HG03175 (cell line): ENCODE measurements around the gene CDK19.

Experiments
- ATAC-seq: cut with Tn5 transposase; IDR thresholded peaks from one replicate; pipeline ENCODE4 v1.9.1; 2021; ENCODE audit warnings: mild to moderate bottlenecking, moderate library complexity; ENCODE audit not compliant: unreplicated experiment

The CDK19 gene

DNA sequence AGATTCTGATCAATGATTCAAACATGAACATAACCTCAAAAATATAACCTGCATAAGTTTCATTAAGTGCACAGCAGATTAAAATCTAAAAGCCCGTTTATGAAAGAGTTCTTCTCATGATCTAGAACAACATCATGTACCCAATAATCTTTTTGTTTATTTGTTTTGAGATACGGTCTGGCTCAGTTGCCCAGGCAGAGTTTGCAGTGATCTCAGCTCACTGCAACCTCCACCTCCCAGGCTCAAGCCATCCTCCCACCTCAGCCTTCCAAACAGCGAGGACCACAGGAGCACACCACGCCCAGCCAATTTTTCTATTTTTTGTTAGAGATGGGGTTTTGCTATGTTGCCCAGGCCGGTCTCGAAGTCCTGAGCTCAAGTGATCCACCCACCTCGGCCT lies 149.7 kb downstream of the CDK19 start:
- no peak for ATAC-seq

DNA sequence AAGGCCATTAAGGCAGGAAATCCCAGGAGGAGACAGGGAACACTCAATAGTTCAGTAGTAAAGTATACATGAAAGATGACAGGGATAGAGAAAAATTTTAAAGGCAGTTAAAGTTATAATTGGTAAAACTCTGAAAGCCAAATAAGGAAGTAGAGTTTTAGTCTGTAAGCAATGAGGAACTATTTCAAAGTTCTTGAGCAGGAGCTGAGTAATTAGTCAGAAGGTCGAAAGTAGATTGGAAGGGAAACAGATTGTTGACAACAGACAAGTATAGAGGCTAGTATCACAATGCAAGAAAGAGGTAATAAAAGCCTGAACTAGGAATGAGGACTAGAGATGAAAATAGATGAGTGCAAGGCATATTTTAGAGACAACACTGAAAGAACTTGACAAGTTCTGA lies 150.3 kb downstream of the CDK19 start:
- ATAC-seq, result no peak

DNA sequence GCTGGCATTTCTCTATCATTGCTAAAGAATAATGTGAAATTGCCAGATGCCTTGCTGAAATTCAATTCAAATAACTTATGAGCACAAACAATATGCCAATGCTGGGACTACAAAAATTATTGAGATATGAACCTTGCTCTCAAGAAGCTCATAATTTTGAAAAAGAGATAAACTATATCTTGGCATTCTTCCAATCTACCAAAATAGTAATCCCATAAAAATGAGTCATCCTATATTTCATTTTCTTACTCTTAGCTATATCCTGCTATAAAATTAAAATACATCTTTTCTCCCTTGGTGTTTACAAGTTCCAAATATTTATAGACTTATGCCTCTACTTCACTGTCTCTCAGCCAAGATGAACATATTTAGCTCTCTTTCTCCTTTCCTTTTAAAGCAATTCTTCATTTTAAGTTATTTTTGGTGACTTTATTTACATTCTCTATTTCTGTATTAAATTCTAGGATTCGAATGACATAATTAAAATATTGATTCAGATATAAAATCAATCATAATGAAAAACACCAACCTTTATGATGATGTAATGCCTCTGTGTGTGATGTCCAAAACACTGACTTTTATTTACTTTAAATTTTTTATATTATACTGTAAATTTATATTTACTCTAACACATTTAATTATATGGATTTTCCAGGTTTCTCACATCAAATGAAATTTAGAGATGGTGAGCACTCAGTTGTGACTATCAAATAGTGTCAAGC lies 152.6 kb downstream of the CDK19 start:
- ATAC-seq, result no peak

DNA sequence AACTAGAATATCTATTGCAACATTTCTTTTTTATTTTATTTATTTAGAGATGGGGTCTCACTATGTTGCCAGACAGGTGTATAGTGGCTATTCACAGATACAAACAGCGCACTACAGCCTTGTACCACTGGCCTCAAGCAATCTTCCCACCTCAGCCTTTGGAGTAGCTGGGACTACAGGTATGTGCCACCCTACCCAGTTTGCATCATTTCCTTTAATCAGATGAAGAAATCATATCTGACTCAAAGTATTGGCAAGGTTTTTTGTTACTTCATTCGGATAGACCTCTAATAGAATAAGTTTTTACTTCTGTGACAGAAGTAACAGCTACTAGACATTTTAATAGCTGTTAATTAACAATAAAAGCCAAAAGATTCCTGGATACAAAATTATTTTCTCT lies 153.9 kb downstream of the CDK19 start:
- ATAC-seq, result no peak

DNA sequence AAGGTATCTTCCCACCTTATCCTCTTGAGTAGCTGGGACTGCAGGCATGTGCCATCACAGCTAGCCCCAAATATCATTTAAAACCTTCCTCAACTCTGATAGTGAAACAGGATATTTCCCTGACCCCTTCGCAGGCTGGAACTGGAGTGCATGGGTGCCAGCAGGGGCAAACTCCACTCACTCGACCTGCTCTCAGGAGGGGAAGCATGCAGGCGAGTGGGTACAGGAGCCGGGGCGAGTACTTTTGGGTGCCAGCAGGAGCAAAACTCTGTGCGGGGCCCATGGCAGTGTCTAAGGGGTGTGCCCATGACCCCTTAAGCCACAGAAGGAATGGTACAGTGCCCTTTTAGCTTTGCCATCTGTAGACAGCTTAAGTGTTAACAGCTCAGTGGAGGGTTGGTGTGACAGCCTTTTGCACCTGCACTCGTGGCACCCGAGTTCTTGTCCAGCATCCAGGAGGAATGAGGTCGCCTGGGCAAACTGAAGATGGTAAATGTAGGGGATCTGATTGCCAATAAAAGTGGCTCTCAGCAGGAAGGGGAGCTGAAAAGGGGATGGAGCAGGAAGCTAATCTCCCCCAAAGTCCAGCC lies 155.1 kb downstream of the CDK19 start:
- ATAC-seq, result no peak

DNA sequence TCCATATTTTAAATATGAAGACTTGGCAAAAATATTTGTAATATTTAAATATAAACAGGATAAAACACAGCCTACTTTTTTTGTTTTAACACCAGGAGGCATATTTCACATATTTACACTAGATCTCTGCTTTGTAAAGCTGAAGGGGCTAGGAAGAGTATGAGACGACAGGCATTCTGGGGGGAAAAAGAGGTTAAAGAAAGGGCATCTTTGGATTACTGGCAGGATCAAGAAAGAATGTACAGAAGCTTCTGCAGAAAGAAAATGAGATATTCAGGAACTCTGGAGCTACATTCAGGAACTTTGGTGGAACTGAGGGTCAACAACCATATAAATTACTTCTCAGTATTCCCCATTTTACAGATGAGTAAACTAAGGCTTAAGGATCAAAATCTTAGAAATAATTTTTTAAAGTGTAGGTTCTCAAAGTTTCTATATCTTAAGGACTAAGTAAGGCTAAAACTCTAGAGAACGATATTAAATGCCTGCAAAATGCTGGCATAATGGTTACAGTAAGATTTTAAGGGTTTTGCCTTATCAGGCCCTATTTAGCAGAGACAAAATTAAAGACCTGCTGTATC lies 156.5 kb downstream of the CDK19 start:
- no peak for ATAC-seq

DNA sequence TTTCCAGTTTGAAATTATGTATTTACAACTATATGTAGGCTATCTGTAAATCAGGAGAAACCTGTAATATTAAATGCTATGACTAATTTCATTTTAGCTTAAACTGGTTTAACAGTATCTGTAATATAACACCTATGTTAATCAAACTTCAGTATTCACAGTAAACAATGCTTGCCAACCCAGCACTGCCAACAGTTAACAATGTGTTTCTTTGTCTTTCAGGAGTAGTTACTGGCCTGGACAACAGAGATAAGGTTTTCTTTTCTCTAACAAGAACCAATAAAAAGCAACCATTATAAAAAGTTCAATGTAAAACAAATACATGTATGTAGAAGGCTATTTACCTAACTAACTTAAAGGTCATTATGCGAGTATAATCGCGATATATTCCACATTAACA lies 158.8 kb downstream of the CDK19 start:
- ATAC-seq, result no peak

DNA sequence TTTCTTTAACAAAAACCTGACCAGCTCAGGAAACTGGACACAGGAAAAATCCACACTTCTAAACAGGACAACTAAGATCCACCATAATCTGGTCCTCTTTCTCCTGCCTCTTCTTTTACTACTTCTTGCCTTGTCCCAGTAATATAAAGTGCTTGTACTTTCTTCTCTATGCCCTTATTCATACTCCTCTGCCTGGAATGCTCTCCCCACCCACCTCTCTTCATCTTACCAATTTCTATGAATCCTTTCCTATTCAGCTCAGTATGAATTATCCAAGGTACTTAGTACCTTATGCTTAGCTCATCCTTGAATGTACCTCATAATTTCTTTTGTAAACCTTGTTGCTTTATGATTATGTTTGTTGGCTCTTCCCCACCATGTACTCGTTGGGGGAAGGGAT lies 159.4 kb downstream of the CDK19 start:
- no peak for ATAC-seq

DNA sequence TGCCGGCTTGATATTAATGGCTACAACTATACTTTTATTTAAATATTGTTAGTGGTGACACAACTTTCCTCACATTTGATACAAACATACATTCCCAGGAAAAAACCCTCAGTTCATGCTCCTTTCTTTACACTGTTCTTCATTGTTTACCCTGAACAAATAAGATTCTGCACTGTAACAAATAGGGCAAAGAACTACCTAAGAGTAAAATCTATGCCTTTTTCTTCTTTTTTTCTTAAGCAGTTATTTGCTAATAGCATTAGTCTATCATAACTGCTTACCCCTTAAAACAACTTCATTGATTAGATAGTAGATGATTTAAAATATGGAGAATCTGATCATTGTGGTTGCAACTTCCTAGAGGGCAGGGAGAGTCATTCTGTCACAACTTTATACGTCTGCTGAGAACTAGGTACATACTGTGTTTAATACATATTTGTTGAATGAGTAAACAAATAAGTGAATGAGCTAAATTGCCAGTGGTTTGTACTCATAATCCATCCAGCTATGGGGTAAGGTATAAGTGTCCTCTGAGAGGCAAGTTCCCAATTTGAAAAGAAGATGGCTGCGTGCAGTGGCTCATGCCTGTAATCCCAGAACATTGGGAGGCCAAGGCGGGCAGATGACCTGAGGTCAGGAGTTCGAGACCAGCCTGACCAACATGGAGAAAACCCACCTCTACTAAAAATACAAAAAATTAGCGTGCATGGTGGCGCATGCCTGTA lies 161.0 kb downstream of the CDK19 start:
- no peak for ATAC-seq

DNA sequence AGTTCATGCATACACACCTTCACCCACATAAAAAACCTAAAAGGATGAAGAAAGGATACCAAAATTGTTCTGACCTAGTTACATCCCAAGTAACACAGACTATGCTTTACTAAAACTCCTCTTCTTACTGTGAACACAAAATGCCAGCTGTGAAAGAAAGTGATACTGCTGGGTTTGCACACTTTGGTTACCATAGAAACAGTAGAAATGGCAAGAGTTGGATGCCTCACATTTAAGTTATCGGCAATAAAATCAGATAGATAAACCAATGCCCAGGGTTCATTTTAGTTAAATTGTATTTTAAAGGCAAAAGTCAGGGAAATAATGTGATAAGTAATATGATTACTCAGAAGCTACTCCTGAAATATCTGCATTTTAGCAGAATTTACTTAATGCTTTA lies 161.9 kb downstream of the CDK19 start:
- ATAC-seq, result no peak

DNA sequence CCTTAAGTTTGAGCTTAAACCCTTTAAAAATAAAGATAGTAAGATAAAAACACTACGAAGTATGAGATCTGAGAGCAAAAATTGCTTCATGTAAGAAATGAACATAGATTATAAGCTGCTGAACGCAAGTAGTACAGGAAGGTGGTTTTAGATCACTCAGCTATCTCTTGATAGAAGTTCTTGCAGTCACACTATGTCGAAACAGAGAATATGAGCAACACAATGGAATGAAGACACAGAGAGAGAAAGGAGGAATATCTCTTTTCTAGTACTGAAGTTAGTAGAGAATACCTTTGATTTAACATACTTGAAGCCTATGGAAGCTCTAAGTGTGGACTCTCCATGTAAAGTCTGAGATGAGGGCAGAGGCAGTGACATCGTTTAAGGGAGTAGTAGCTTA lies 162.7 kb downstream of the CDK19 start:
- no peak for ATAC-seq

DNA sequence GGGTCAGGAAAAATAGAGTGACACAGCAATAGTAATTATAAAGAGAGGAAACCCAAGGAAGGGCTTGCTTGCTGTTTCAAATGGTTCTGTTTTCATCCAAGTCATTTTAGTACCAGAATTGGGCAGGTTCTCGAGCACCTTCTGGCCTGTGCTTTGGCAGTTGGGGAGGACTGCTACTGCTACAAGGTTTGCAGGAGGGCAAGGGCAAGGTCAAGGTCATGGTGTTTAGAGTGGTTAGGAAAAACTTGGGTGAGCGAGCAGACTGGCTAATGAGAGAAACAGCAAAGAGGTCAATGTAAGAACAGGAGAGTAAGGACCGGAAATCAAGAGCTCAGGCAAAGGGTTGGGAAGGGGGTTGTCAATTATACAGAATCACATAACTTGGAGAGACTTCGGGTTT lies 164.5 kb downstream of the CDK19 start:
- ATAC-seq, result no peak

DNA sequence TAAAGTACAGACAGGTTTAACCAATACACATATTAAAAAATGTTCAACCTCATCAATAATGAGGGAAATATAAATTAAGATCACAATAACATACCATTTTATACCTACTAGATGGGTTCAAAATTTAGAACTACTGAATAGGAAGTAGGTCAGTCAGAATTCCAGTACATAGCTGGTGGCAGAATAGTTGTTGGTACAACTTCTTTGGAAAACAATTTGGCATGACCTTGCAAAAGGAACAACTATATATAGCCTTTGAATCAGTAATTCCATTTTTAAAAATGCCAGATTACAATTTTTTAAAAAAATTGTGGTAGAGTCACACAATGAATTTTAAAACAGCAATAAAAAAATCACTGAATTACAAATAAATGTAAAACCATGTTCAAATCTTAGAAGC lies 165.6 kb downstream of the CDK19 start:
- no peak for ATAC-seq

DNA sequence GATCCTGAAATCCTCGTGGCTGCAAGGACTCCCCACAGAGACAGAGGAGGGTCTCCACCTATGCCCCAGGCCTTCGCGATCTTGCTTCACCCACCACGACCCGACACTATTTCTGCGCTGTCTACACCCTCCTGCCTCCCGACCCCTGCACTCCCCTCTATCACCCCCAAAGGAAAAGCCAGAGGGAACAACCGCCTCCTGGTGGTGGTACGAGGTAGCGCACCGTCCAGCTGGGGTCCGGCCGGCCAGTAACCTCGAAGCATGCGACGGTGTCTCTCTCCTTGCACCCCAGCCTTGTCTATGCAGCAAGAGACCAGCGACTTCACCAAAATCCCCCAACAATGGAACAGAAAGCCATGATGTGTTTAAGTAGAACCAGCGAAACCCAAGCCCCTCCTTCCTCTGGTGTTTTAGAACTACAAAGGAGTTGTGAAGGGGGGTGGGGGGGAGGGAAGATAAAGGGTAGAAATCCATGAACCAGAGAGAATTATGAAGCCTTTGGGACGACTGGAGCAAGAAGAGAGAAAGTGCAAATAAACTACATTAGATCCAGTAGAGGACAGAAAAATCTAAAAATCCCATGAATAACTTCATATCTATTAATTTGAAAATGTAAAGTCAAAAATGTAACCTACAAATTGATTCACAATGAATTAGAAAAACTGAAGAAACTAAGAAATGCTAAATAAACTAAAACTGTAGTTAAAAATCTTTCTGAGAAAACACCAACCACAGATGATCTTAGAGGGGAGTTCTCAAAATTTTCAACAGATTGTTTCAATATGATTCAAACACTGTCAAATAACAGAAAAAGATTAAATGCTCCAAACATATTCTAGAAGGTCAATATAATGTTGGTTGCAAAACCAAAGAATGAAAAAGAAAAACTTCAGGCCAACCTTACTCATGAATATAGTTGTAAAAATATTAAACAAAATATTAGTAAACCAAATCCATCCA lies 168.0 kb downstream of the CDK19 start:
- ATAC-seq, result no peak

DNA sequence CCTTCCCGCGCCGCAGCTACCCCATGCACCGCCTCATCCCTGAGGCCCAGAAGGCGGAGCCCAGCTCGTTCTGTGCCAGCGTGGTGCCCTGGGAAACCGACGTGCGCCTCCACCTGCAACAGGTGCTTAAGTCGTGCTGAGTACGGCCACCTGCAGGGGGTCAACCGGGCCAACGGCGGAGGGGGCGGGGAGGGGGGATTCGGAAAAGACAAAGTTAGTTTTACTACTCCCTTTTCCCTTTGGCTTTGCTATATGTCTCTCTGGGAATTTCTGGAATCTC lies 168.9 kb downstream of the CDK19 start:
- ATAC-seq, result no peak

DNA sequence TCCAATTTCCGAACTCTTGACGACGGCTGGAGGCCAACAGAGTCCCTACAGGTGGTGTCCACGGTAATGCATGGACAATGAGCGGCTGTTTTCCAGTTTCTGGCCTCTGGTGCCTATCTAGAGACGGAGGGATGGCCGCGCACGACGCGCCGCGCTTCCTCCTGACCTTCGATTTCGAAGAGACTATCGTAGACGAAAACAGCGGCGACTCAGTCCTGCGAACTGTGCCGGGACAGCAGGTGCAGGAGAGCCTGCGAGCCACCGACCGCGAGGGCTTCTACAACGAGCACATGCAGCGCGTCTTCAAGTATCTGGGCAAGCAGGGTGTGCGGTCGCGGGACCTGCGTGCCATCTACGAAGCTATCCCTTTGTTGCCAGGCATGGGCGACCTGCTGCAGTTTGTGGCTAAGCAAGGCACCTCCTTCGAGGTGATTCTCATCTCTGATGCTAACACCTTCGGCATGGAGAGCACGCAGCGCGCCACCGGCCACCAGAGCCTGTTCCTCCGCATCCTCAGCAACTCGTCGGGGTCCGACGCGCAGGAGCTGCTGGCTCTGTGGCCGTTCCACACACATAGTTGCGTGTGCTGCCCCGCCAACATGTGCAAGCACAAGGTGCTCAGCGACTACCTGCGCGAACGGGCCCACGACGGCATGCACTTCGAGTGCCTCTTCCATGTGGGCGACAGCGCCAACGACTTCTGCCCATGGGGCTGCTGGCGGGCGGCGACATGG lies 169.4 kb downstream of the CDK19 start:
- no peak for ATAC-seq

DNA sequence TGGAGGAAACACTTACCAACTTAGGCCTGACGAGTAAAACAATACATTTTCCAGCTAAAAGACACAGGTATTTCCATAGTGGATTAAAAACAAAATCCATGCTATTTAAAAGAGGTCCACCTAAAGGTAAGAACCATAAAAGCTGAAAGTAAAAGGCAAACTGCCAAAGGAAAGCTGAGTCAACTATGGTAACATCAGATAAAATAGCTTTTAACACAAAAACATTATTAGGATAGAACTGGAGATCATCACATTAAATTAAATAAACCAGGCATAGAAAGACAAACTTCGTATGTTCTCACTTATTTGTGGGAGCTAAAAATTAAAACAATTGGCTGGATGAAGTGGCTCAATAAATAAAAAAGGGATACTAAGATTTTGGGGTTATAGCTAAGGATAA lies 172.1 kb downstream of the CDK19 start:
- ATAC-seq, result no peak

DNA sequence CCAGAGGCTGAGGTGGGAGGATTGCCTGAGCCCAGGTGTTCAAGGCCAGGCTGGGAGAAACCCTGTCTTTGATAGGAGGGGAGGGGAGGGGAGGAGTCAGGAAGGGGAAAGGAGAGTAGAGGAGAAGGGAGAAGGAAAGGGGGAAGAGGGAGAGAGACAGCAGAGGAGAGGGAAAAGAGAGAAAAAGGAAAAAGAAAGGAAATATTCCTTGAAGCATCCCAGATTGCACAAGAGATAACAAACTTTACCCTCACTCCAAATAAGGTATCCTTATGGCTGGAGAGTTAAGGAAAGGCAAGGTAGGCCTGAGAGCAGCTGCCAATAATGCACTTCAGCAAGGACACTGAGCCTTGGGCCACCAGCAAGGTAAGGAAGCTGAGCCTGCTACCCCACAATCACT lies 172.6 kb downstream of the CDK19 start:
- no peak for ATAC-seq

DNA sequence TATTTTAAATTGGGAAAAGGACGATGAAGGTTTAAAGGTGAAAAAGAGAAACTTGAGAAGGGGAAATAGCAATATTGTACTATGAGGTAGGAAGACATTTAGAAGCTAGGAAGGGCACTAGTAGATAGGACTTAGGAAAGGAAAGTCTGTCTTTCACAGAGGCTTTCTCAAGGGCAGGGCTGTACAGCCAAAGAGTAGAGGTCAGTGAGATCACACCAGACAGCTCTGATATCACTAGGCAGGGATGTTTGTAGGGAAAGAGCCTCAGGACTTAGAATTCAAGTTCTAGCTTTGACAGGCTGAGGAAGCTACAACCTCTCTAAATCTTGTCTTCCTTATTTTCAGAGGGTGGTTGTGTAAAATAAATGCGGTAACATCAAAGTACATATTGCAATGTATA lies 178.5 kb downstream of the CDK19 start:
- ATAC-seq, result no peak

DNA sequence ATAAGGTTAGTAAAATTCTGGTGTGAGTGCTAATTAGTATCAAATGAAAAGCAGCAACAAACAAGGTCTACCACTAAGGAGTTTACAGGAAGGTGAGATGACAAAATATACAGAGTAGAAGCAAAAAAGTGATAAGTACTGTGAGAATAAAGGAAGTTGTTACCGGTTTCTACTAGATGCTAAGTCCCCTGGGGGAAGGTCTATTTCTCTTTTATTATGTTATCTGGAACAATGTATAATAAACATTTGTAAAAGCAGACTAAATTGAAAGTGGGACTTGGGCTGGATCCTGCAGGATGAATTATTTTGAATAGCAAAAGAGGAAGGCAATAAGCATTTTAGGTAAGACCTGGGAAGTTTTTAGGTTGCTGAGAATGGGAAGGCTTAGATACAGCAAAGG lies 180.2 kb downstream of the CDK19 start:
- no peak for ATAC-seq
